ENCODE data around the gene YTHDF1.

DNA sequence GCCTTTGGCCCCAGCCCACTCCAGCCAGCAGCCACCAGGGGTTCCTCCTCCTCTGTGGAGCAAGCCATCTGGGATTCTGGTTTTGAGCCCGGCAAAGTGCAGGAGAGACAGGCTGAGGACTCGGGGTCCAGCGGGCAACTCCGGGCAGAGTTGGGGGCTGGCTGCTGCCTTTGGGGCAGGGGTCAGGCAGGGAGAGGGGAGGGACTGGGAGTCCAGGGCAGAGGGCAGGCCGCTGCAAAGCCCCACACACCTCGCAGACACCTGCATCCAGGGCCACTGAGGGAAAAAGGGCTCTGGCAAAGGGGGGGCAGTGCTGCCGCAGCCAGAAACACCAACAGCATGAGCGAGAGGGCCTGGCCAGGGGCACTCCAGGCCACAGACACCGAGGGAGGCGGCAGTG lies 28.5 kb upstream of the YTHDF1 start:
- TF ChIP-seq, protein P1, sequence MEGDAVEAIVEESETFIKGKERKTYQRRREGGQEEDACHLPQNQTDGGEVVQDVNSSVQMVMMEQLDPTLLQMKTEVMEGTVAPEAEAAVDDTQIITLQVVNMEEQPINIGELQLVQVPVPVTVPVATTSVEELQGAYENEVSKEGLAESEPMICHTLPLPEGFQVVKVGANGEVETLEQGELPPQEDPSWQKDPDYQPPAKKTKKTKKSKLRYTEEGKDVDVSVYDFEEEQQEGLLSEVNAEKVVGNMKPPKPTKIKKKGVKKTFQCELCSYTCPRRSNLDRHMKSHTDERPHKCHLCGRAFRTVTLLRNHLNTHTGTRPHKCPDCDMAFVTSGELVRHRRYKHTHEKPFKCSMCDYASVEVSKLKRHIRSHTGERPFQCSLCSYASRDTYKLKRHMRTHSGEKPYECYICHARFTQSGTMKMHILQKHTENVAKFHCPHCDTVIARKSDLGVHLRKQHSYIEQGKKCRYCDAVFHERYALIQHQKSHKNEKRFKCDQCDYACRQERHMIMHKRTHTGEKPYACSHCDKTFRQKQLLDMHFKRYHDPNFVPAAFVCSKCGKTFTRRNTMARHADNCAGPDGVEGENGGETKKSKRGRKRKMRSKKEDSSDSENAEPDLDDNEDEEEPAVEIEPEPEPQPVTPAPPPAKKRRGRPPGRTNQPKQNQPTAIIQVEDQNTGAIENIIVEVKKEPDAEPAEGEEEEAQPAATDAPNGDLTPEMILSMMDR (IDR thresholded peaks at IDR 0.05), result no peak
- TF ChIP-seq POLR2AphosphoS5 (IDR thresholded peaks at IDR 0.05), result no peak
- TF ChIP-seq POLR2A (IDR thresholded peaks at IDR 0.05), result no peak
- no peak for TF ChIP-seq EP300 (IDR thresholded peaks at IDR 0.05)

Data from upper lobe of left lung (tissue), 4 donors.